NCI-H446 treated with DMSO at 0.1 percent for 48 hours (cell line): ENCODE measurements around the gene PRRG3.
"Not testable (repeated sequence)": the region's sequence is repeated elsewhere in the genome, so short reads cannot be mapped to it uniquely, and the experiment has no call there.

Source experiments
- DNase-seq: peaks from one replicate; lab custom pipeline; 2025; lab: John Stamatoyannopoulos, UW

PRRG3 gene

GRCh38 chrX:151694661-151695582, at the start of gene PRRG3:
Gene PRRG3, plus strand, starts transcription at chrX:151695458. Its CDS starts 3,357 bp downstream, at chrX:151698815.
- DNase-seq = no peak

- DNase-seq = no peak
Observed at GRCh38 chrX:151675121-151675746, 20.0 kb upstream of the PRRG3 start.

GRCh38 chrX:151676196-151676595, 19.1 kb upstream of the PRRG3 start:
- DNase-seq = no peak

GRCh38 chrX:151679798-151680402, 15.4 kb upstream of the PRRG3 start:
- DNase-seq = no peak

- DNase-seq = no peak
Observed at GRCh38 chrX:151680805-151681204, 14.5 kb upstream of the PRRG3 start.

- no peak for DNase-seq
Observed at GRCh38 chrX:151687635-151688034, 7.6 kb upstream of the PRRG3 start.

GRCh38 chrX:151688695-151689094, 6.6 kb upstream of the PRRG3 start:
- no peak for DNase-seq

GRCh38 chrX:151692825-151693224, 2.4 kb upstream of the PRRG3 start:
- no peak for DNase-seq

- no peak for DNase-seq
Observed at GRCh38 chrX:151694121-151694520, 1.1 kb upstream of the PRRG3 start.

GRCh38 chrX:151695583-151696340, 504 bp downstream of the PRRG3 start:
- DNase-seq = no peak

GRCh38 chrX:151697082-151697481, 1.8 kb downstream of the PRRG3 start:
- not testable (repeated sequence) for DNase-seq

GRCh38 chrX:151697522-151697921, 2.3 kb downstream of the PRRG3 start:
- no peak for DNase-seq

GRCh38 chrX:151698485-151698884, 3.2 kb downstream of the PRRG3 start:
- DNase-seq = no peak

- DNase-seq = no peak
Observed at GRCh38 chrX:151699746-151700145, 4.5 kb downstream of the PRRG3 start.

GRCh38 chrX:151700581-151700980, 5.3 kb downstream of the PRRG3 start:
- DNase-seq = no peak

GRCh38 chrX:151701071-151701470, 5.8 kb downstream of the PRRG3 start:
- no peak for DNase-seq

- no peak for DNase-seq
Observed at GRCh38 chrX:151701531-151701930, 6.3 kb downstream of the PRRG3 start.

- no peak for DNase-seq
Observed at GRCh38 chrX:151702026-151702714, 6.9 kb downstream of the PRRG3 start.

- DNase-seq = no peak
Observed at GRCh38 chrX:151702741-151703340, 7.6 kb downstream of the PRRG3 start.

- no peak for DNase-seq
Observed at GRCh38 chrX:151703487-151703886, 8.2 kb downstream of the PRRG3 start.

GRCh38 chrX:151704041-151704663, 8.9 kb downstream of the PRRG3 start:
- no peak for DNase-seq
